Testis (tissue), 3 donors: ENCODE data around the gene PXDC1. TPM values are rescaled to one million over a fixed set of nuclear protein-coding genes. Genes with fewer than 3 reads are reported as not detected.
"Not testable (repeated sequence)": the region's sequence is repeated elsewhere in the genome, so short reads cannot be mapped to it uniquely, and the experiment has no call there.

Experiments used
- DNase-seq: peaks from one replicate; pipeline ENCODE4 v3.0.0-alpha.2; 2019
- H3K27ac ChIP-seq, 2 donors: fragments of 200-600 bp; sonication (generic); one replicate each; pipeline ENCODE4 v1.5.1; 2019
- H3K27me3 ChIP-seq: fragments of 200-600 bp; sonication (generic); one replicate; pipeline ENCODE4 v1.5.1; 2019
- H3K36me3 ChIP-seq: fragments of 200-600 bp; sonication (generic); one replicate; pipeline ENCODE4 v1.5.1; 2017; ENCODE audit warnings: low read depth; ENCODE audit errors: missing control alignments
- H3K4me1 ChIP-seq: fragments of 200-600 bp; sonication (generic); one replicate; pipeline ENCODE4 v1.5.1; 2019
- H3K4me3 ChIP-seq, 2 donors: fragments of 200-600 bp; sonication (generic); one replicate each; pipeline ENCODE4 v1.5.1; 2017 to 2019
- H3K9me3 ChIP-seq: fragments of 200-600 bp; sonication (generic); one replicate; pipeline ENCODE4 v1.5.1; 2017
- CTCF ChIP-seq, 3 experiments: fragments of 450-650 bp in 2 of 3; fragments of 200-600 bp in 1 of 3; sonication (generic) in 1 of 3; IDR thresholded peaks; one replicate each; pipeline ENCODE4 v1.5.1; 2016 to 2019; ENCODE audit warnings: antibody characterized with exemption in 3 of 3, mild to moderate bottlenecking in 2 of 3, moderate library complexity in 1 of 3
- POLR2A ChIP-seq: fragments of 450-650 bp; IDR thresholded peaks from one replicate; pipeline ENCODE4 v1.6.1; 2017; ENCODE audit warnings: antibody characterized with exemption, mild to moderate bottlenecking, moderate library complexity
- WGBS, 2 donors: methylation state at CpG; one replicate each; pipeline ENCODE4 v1.1.5; 2018; 5-methylcytosine and 5-hydroxymethylcytosine counted together
- intact Hi-C: fragments of 100-400 bp; cut with DNase I; formaldehyde crosslinking; loops from one replicate; pipeline ENCODE4 v1.15.1; 2023; ENCODE audit warnings: low total_unique reads
- polyA plus RNA-seq: library from polyadenylated mRNA; stranded (reverse); fragments of 350-450 nt; fragmentation: Illumina TruSeq; extraction: RNeasy Lipid Tissue Mini Kit (QIAGEN cat#74804); gene quantifications from one replicate; pipeline ENCODE4 v1.2.3, GENCODE V29; 2014; ENCODE audit warnings: low read depth, low replicate concordance; ENCODE audit not compliant: insufficient read depth
- total RNA-seq, 2 donors: library from RNA; depleted of rRNA; stranded (reverse); fragments of >200 nt; gene quantifications; one replicate each; pipeline ENCODE4 v1.2.3, GENCODE V29; 2016

Gene PXDC1
- total and polyA plus RNA-seq, 3 donors from 2014 or later, result 14.3 to 38.2 (median 16.9) TPM

GRCh38 chr6:3758842-3759144, 7.3 kb upstream of the PXDC1 start:
- no peak overlapping the region for H3K27ac ChIP-seq
- WGBS, 2 donors, result 63 to 93% methylated on average over 7 of the region's 7 CpGs
- intact Hi-C loops, result no loop called here

DNA sequence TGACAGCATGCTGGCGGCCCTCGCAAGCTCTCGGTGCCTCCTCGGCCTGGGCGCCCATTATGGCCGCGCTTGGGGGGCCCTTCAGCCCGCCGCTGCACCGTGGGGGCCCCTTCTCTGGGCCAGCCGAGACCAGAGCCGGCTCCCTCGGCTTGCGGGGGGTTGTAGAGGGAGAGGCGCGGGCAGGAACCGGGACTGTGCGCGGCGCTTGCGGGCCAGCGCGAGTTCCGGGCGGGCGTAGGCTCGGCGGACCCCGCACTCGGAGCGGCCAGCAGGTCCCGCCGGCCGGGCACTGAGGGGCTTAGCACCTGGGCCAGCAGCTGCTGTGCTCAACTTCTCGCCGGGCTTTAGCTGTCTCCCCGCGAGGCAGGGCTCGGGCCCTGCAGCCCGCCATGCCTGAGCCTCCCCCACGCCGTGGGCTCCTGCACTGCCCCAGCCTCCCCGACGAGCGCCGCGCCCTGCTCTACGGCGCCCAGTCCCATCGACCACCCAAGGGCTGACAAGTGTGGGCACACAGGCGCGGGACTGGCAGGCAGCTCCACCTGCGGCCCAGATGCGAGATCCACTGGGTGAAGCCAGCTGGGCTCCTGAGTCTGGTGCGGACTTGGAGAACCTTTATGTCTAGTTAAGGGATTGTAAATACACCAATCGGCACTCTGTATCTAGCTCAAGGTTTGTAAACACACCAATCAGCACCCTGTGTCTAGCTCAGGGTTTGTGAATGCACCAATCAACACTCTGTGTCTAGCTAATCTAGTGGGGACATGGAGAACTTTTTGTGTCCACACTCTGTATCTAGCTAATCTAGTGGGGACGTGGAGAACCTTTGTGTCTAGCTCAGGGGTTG, 6.7 kb upstream of the PXDC1 start:
- H3K27ac ChIP-seq, result peak overlapping the region in 1 of 2 donors; percentile 65
- intact Hi-C loops, result not testable (repeated sequence)

More at GRCh38 chr6:3758842-3759144, 7.3 kb upstream of the PXDC1 start:
- Histone ChIP-seq H3K9me3 (no peaks in the 10 kb centered on the region), H3K27me3 (no peaks in the 10 kb centered on the region), H3K4me3 (no peak overlapping the region), H3K4me1 (no peaks in the 10 kb centered on the region), H3K36me3 (no peaks in the 10 kb centered on the region)
- no peak for TF ChIP-seq POLR2A
- no peak for TF ChIP-seq CTCF (IDR thresholded peaks at IDR 0.05)
- no peak for DNase-seq

GRCh38 chr6:3757241-3757641, 5.7 kb upstream of the PXDC1 start:
- Histone ChIP-seq H3K9me3 (no peaks in the 10 kb centered on the region), H3K4me1 (no peaks in the 10 kb centered on the region), H3K4me3 (no peak overlapping the region), H3K27ac (no peak overlapping the region), H3K27me3 (no peaks in the 10 kb centered on the region), H3K36me3 (no peaks in the 10 kb centered on the region)
- TF ChIP-seq POLR2A (no peak), CTCF (IDR thresholded peaks at IDR 0.05) (no peak)
- peak; percentile 72 for DNase-seq
- 53 to 64% methylated on average over 8 to 9 of the region's 9 CpGs for WGBS, 2 donors
- intact Hi-C loops, result no loop called here

More for the DNA sequence above, 6.7 kb upstream of the PXDC1 start:
- 61 to 78% methylated on average over 16 to 46 of the region's 57 CpGs for WGBS, 2 donors
- DNase-seq, result peak; percentile 43
- peak overlapping the region in 1 of 2 donors; percentile 49 for H3K4me3 ChIP-seq
- not testable (repeated sequence) for H3K36me3 ChIP-seq, H3K9me3 ChIP-seq, H3K4me1 ChIP-seq, H3K27me3 ChIP-seq

GRCh38 chr6:3756546-3756945, 5.0 kb upstream of the PXDC1 start:
- H3K9me3 ChIP-seq, result no peaks in the 10 kb centered on the region
- intact Hi-C loops, result no loop called here
- no peak overlapping the region for H3K4me3 ChIP-seq
- no peaks in the 10 kb centered on the region for H3K4me1 ChIP-seq
- no peak for DNase-seq
- H3K27ac ChIP-seq, result no peak overlapping the region
- TF ChIP-seq POLR2A, result no peak
- TF ChIP-seq CTCF (IDR thresholded peaks at IDR 0.05), result no peak
- no peaks in the 10 kb centered on the region for H3K36me3 ChIP-seq
- 83 to 84% methylated on average over 3 of the region's 3 CpGs for WGBS, 2 donors
- no peaks in the 10 kb centered on the region for H3K27me3 ChIP-seq

GRCh38 chr6:3755637-3756545, 4.4 kb upstream of the PXDC1 start:
- intact Hi-C loops, result no loop called here
- 56 to 69% methylated on average over 11 of the region's 11 CpGs for WGBS, 2 donors
- no peaks in the 10 kb centered on the region for H3K27me3 ChIP-seq
- no peaks in the 10 kb centered on the region for H3K36me3 ChIP-seq
- TF ChIP-seq CTCF (IDR thresholded peaks at IDR 0.05) (no peak), POLR2A (no peak)
- H3K9me3 ChIP-seq, result no peaks in the 10 kb centered on the region
- H3K4me3 ChIP-seq, result no peak overlapping the region
- H3K4me1 ChIP-seq, result no peaks in the 10 kb centered on the region
- no peak overlapping the region for H3K27ac ChIP-seq
- DNase-seq, result no peak
